Measurements from ENCODE around the gene HUNK. TPM values are rescaled to one million over a fixed set of nuclear protein-coding genes. Genes with fewer than 3 reads are reported as not detected.

Gene HUNK
- total RNA-seq, 1 donor = under 0.01 TPM

GRCh38 chr21:32022146-32022545 lies 149.3 kb downstream of the HUNK start:
- no peaks in the 10 kb centered on the region for H3K79me2 ChIP-seq (ENCODE audit: insufficient read depth, low read length)
- H3K9me3 ChIP-seq (ENCODE audit: low read depth, low read length) = no peaks in the 10 kb centered on the region
- H3K4me2 ChIP-seq (ENCODE audit: insufficient read depth, low read length) = no peak overlapping the region
- H3K36me3 ChIP-seq (ENCODE audit: insufficient read depth, low read length) = no peaks in the 10 kb centered on the region
- H3K4me3 ChIP-seq (ENCODE audit: insufficient read depth, low read length) = no peak overlapping the region
- no peak overlapping the region for H3K27ac ChIP-seq (ENCODE audit: low read depth, low read length)
- H3K4me1 ChIP-seq (ENCODE audit: insufficient read depth, low read length) = no peaks in the 10 kb centered on the region
- H4K20me1 ChIP-seq (ENCODE audit: insufficient read depth, low read length) = no peaks in the 10 kb centered on the region
- H2AFZ ChIP-seq (ENCODE audit: low read length) = no peak overlapping the region
- H3K27me3 ChIP-seq (ENCODE audit: insufficient read depth, low read length) = no peaks in the 10 kb centered on the region
- no peak for TF ChIP-seq CTCF (IDR thresholded peaks at IDR 0.05; ENCODE audit: extremely low read depth, low read depth, low read length)
- no peak for DNase-seq (ENCODE audit: insufficient read length, low spot score, missing footprints)

- H3K36me3 ChIP-seq (ENCODE audit: insufficient read depth, low read length) = no peaks in the 10 kb centered on the region
- no peaks in the 10 kb centered on the region for H3K27me3 ChIP-seq (ENCODE audit: insufficient read depth, low read length)
- H3K79me2 ChIP-seq (ENCODE audit: insufficient read depth, low read length) = no peaks in the 10 kb centered on the region
- TF ChIP-seq CTCF (IDR thresholded peaks at IDR 0.05; ENCODE audit: extremely low read depth, low read depth, low read length) = no peak
- H3K4me3 ChIP-seq (ENCODE audit: insufficient read depth, low read length) = no peak overlapping the region
- no peak overlapping the region for H3K4me2 ChIP-seq (ENCODE audit: insufficient read depth, low read length)
- H2AFZ ChIP-seq (ENCODE audit: low read length) = no peak overlapping the region
- H3K27ac ChIP-seq (ENCODE audit: low read depth, low read length) = no peak overlapping the region
- H4K20me1 ChIP-seq (ENCODE audit: insufficient read depth, low read length) = no peaks in the 10 kb centered on the region
- H3K4me1 ChIP-seq (ENCODE audit: insufficient read depth, low read length) = no peaks in the 10 kb centered on the region
- no peak for DNase-seq (ENCODE audit: insufficient read length, low spot score, missing footprints)
- H3K9me3 ChIP-seq (ENCODE audit: low read depth, low read length) = no peaks in the 10 kb centered on the region
Observed at GRCh38 chr21:32030146-32030652, 157.4 kb downstream of the HUNK start.

DNA sequence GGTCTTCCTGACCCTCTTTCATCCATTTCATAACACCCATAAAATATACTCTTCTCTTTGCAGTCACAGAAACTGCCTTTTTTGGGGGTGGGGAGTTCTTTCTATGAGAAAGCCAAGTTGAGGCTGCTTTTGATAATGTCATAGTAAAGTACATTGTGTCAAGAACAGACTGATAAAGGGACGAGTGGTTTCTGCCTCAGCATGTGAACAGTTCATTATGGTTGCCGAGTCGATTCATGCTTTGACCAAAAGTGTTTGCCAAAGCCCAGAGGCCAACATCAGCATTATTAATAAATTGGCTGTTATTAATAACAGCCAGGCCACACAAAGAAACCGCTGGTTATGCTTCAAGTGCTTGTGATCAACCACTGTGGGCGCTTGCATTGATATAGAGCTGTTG lies 162.0 kb downstream of the HUNK start:
- Histone ChIP-seq H3K4me2 (ENCODE audit: insufficient read depth, low read length) (no peak overlapping the region), H4K20me1 (ENCODE audit: insufficient read depth, low read length) (no peaks in the 10 kb centered on the region), H3K4me1 (ENCODE audit: insufficient read depth, low read length) (no peaks in the 10 kb centered on the region), H3K79me2 (ENCODE audit: insufficient read depth, low read length) (no peaks in the 10 kb centered on the region), H3K9me3 (ENCODE audit: low read depth, low read length) (no peaks in the 10 kb centered on the region), H3K27me3 (ENCODE audit: insufficient read depth, low read length) (no peaks in the 10 kb centered on the region), H3K4me3 (ENCODE audit: insufficient read depth, low read length) (no peak overlapping the region), H3K36me3 (ENCODE audit: insufficient read depth, low read length) (no peaks in the 10 kb centered on the region), H2AFZ (ENCODE audit: low read length) (no peak overlapping the region), H3K27ac (ENCODE audit: low read depth, low read length) (no peak overlapping the region)
- no peak for DNase-seq (ENCODE audit: insufficient read length, low spot score, missing footprints)
- no peak for TF ChIP-seq CTCF (IDR thresholded peaks at IDR 0.05; ENCODE audit: extremely low read depth, low read depth, low read length)

GRCh38 chr21:32035617-32036016 lies 162.8 kb downstream of the HUNK start:
- Histone ChIP-seq H3K27me3 (ENCODE audit: insufficient read depth, low read length) (no peaks in the 10 kb centered on the region), H3K9me3 (ENCODE audit: low read depth, low read length) (no peaks in the 10 kb centered on the region), H3K4me2 (ENCODE audit: insufficient read depth, low read length) (no peak overlapping the region), H3K36me3 (ENCODE audit: insufficient read depth, low read length) (no peaks in the 10 kb centered on the region), H4K20me1 (ENCODE audit: insufficient read depth, low read length) (no peaks in the 10 kb centered on the region), H3K4me1 (ENCODE audit: insufficient read depth, low read length) (no peaks in the 10 kb centered on the region), H3K27ac (ENCODE audit: low read depth, low read length) (no peak overlapping the region), H3K4me3 (ENCODE audit: insufficient read depth, low read length) (no peak overlapping the region), H3K79me2 (ENCODE audit: insufficient read depth, low read length) (no peaks in the 10 kb centered on the region), H2AFZ (ENCODE audit: low read length) (no peak overlapping the region)
- TF ChIP-seq CTCF (IDR thresholded peaks at IDR 0.05; ENCODE audit: extremely low read depth, low read depth, low read length) = no peak
- no peak for DNase-seq (ENCODE audit: insufficient read length, low spot score, missing footprints)
